ENCODE data around the gene RNF17.

The RNF17 gene

GRCh38 chr13:24763596-24764275 is at the start of gene RNF17:
Gene RNF17 (plus strand): TSS chr13:24764169. CDS start chr13:24764204, 35 bp downstream.
- no peak within 1 kb of the TSS for H3K27ac ChIP-seq (ENCODE audit: low read depth in 2 of 2, low read length in 2 of 2)
- no peak within 1 kb of the TSS for H3K9ac ChIP-seq (ENCODE audit: low read depth in 1 of 2, low read length in 2 of 2)
- H3K27me3 ChIP-seq (ENCODE audit: control insufficient read depth in 2 of 2, insufficient read depth in 2 of 2, low read length in 2 of 2): no peaks in the 10 kb centered on the region
- H3K9me3 ChIP-seq (ENCODE audit: control insufficient read depth in 2 of 2, low read length in 2 of 2): no peaks in the 10 kb centered on the region
- no peaks in the 10 kb centered on the region for H3K4me1 ChIP-seq (ENCODE audit: control insufficient read depth in 2 of 2, insufficient read depth in 2 of 2, low read length in 2 of 2)
- no peak within 1 kb of the TSS for H3K4me3 ChIP-seq (ENCODE audit: low read length in 2 of 2)
- H3K36me3 ChIP-seq (ENCODE audit: control insufficient read depth in 2 of 2, insufficient read depth in 2 of 2, low read length in 2 of 2): no peaks in the 10 kb centered on the region

- no peak overlapping the region for H3K4me3 ChIP-seq (ENCODE audit: low read length in 2 of 2)
- H3K9ac ChIP-seq (ENCODE audit: low read depth in 1 of 2, low read length in 2 of 2): no peak overlapping the region
- H3K27ac ChIP-seq (ENCODE audit: low read depth in 2 of 2, low read length in 2 of 2): no peak overlapping the region
- H3K36me3 ChIP-seq (ENCODE audit: control insufficient read depth in 2 of 2, insufficient read depth in 2 of 2, low read length in 2 of 2): no peaks in the 10 kb centered on the region
- H3K9me3 ChIP-seq (ENCODE audit: control insufficient read depth in 2 of 2, low read length in 2 of 2): no peaks in the 10 kb centered on the region
- H3K27me3 ChIP-seq (ENCODE audit: control insufficient read depth in 2 of 2, insufficient read depth in 2 of 2, low read length in 2 of 2): no peaks in the 10 kb centered on the region
- H3K4me1 ChIP-seq (ENCODE audit: control insufficient read depth in 2 of 2, insufficient read depth in 2 of 2, low read length in 2 of 2): no peaks in the 10 kb centered on the region
These were observed 48.0 kb upstream of the RNF17 start for GRCh38 chr13:24716011-24716410.

GRCh38 chr13:24716446-24716845 is 47.5 kb upstream of the RNF17 start:
- no peak overlapping the region for H3K4me3 ChIP-seq (ENCODE audit: low read length in 2 of 2)
- no peak overlapping the region for H3K27ac ChIP-seq (ENCODE audit: low read depth in 2 of 2, low read length in 2 of 2)
- no peaks in the 10 kb centered on the region for H3K9me3 ChIP-seq (ENCODE audit: control insufficient read depth in 2 of 2, low read length in 2 of 2)
- H3K27me3 ChIP-seq (ENCODE audit: control insufficient read depth in 2 of 2, insufficient read depth in 2 of 2, low read length in 2 of 2): no peaks in the 10 kb centered on the region
- no peak overlapping the region for H3K9ac ChIP-seq (ENCODE audit: low read depth in 1 of 2, low read length in 2 of 2)
- H3K4me1 ChIP-seq (ENCODE audit: control insufficient read depth in 2 of 2, insufficient read depth in 2 of 2, low read length in 2 of 2): no peaks in the 10 kb centered on the region
- H3K36me3 ChIP-seq (ENCODE audit: control insufficient read depth in 2 of 2, insufficient read depth in 2 of 2, low read length in 2 of 2): no peaks in the 10 kb centered on the region

- no peak overlapping the region for H3K27ac ChIP-seq (ENCODE audit: low read depth in 2 of 2, low read length in 2 of 2)
- H3K4me1 ChIP-seq (ENCODE audit: control insufficient read depth in 2 of 2, insufficient read depth in 2 of 2, low read length in 2 of 2): no peaks in the 10 kb centered on the region
- H3K9ac ChIP-seq (ENCODE audit: low read depth in 1 of 2, low read length in 2 of 2): no peak overlapping the region
- no peaks in the 10 kb centered on the region for H3K36me3 ChIP-seq (ENCODE audit: control insufficient read depth in 2 of 2, insufficient read depth in 2 of 2, low read length in 2 of 2)
- H3K27me3 ChIP-seq (ENCODE audit: control insufficient read depth in 2 of 2, insufficient read depth in 2 of 2, low read length in 2 of 2): no peaks in the 10 kb centered on the region
- H3K9me3 ChIP-seq (ENCODE audit: control insufficient read depth in 2 of 2, low read length in 2 of 2): no peaks in the 10 kb centered on the region
- H3K4me3 ChIP-seq (ENCODE audit: low read length in 2 of 2): no peak overlapping the region
These were observed 46.8 kb upstream of the RNF17 start for GRCh38 chr13:24717217-24717616.

- H3K9me3 ChIP-seq (ENCODE audit: control insufficient read depth in 2 of 2, low read length in 2 of 2): no peaks in the 10 kb centered on the region
- no peak overlapping the region for H3K27ac ChIP-seq (ENCODE audit: low read depth in 2 of 2, low read length in 2 of 2)
- H3K27me3 ChIP-seq (ENCODE audit: control insufficient read depth in 2 of 2, insufficient read depth in 2 of 2, low read length in 2 of 2): peaks cover 0 to 2% of the 10 kb centered on the region in 2 donors
- H3K4me1 ChIP-seq (ENCODE audit: control insufficient read depth in 2 of 2, insufficient read depth in 2 of 2, low read length in 2 of 2): no peaks in the 10 kb centered on the region
- H3K9ac ChIP-seq (ENCODE audit: low read depth in 1 of 2, low read length in 2 of 2): no peak overlapping the region
- no peaks in the 10 kb centered on the region for H3K36me3 ChIP-seq (ENCODE audit: control insufficient read depth in 2 of 2, insufficient read depth in 2 of 2, low read length in 2 of 2)
- no peak overlapping the region for H3K4me3 ChIP-seq (ENCODE audit: low read length in 2 of 2)
These were observed 45.6 kb upstream of the RNF17 start for GRCh38 chr13:24718192-24718965.

GRCh38 chr13:24719139-24719538 is 44.8 kb upstream of the RNF17 start:
- Histone ChIP-seq H3K36me3 (ENCODE audit: control insufficient read depth in 2 of 2, insufficient read depth in 2 of 2, low read length in 2 of 2) (no peaks in the 10 kb centered on the region), H3K9ac (ENCODE audit: low read depth in 1 of 2, low read length in 2 of 2) (no peak overlapping the region), H3K27me3 (ENCODE audit: control insufficient read depth in 2 of 2, insufficient read depth in 2 of 2, low read length in 2 of 2) (peaks cover 0 to 3% of the 10 kb centered on the region in 2 donors), H3K9me3 (ENCODE audit: control insufficient read depth in 2 of 2, low read length in 2 of 2) (no peaks in the 10 kb centered on the region), H3K4me3 (ENCODE audit: low read length in 2 of 2) (no peak overlapping the region), H3K4me1 (ENCODE audit: control insufficient read depth in 2 of 2, insufficient read depth in 2 of 2, low read length in 2 of 2) (no peaks in the 10 kb centered on the region), H3K27ac (ENCODE audit: low read depth in 2 of 2, low read length in 2 of 2) (no peak overlapping the region)

GRCh38 chr13:24723206-24723605 is 40.8 kb upstream of the RNF17 start:
- Histone ChIP-seq H3K9me3 (ENCODE audit: control insufficient read depth in 2 of 2, low read length in 2 of 2) (no peaks in the 10 kb centered on the region), H3K27ac (ENCODE audit: low read depth in 2 of 2, low read length in 2 of 2) (no peak overlapping the region), H3K36me3 (ENCODE audit: control insufficient read depth in 2 of 2, insufficient read depth in 2 of 2, low read length in 2 of 2) (no peaks in the 10 kb centered on the region), H3K4me3 (ENCODE audit: low read length in 2 of 2) (no peak overlapping the region), H3K4me1 (ENCODE audit: control insufficient read depth in 2 of 2, insufficient read depth in 2 of 2, low read length in 2 of 2) (no peaks in the 10 kb centered on the region), H3K27me3 (ENCODE audit: control insufficient read depth in 2 of 2, insufficient read depth in 2 of 2, low read length in 2 of 2) (peaks cover 0 to 3% of the 10 kb centered on the region in 2 donors), H3K9ac (ENCODE audit: low read depth in 1 of 2, low read length in 2 of 2) (no peak overlapping the region)

GRCh38 chr13:24724714-24725113 is 39.3 kb upstream of the RNF17 start:
- H3K4me1 ChIP-seq (ENCODE audit: control insufficient read depth in 2 of 2, insufficient read depth in 2 of 2, low read length in 2 of 2): no peaks in the 10 kb centered on the region
- H3K27me3 ChIP-seq (ENCODE audit: control insufficient read depth in 2 of 2, insufficient read depth in 2 of 2, low read length in 2 of 2): peaks cover 0 to 3% of the 10 kb centered on the region in 2 donors
- H3K27ac ChIP-seq (ENCODE audit: low read depth in 2 of 2, low read length in 2 of 2): no peak overlapping the region
- H3K9ac ChIP-seq (ENCODE audit: low read depth in 1 of 2, low read length in 2 of 2): no peak overlapping the region
- H3K9me3 ChIP-seq (ENCODE audit: control insufficient read depth in 2 of 2, low read length in 2 of 2): no peaks in the 10 kb centered on the region
- no peaks in the 10 kb centered on the region for H3K36me3 ChIP-seq (ENCODE audit: control insufficient read depth in 2 of 2, insufficient read depth in 2 of 2, low read length in 2 of 2)
- H3K4me3 ChIP-seq (ENCODE audit: low read length in 2 of 2): no peak overlapping the region

- Histone ChIP-seq H3K36me3 (ENCODE audit: control insufficient read depth in 2 of 2, insufficient read depth in 2 of 2, low read length in 2 of 2) (no peaks in the 10 kb centered on the region), H3K4me1 (ENCODE audit: control insufficient read depth in 2 of 2, insufficient read depth in 2 of 2, low read length in 2 of 2) (no peaks in the 10 kb centered on the region), H3K27me3 (ENCODE audit: control insufficient read depth in 2 of 2, insufficient read depth in 2 of 2, low read length in 2 of 2) (peaks cover 0 to 3% of the 10 kb centered on the region in 2 donors), H3K4me3 (ENCODE audit: low read length in 2 of 2) (no peak overlapping the region), H3K9ac (ENCODE audit: low read depth in 1 of 2, low read length in 2 of 2) (no peak overlapping the region), H3K27ac (ENCODE audit: low read depth in 2 of 2, low read length in 2 of 2) (no peak overlapping the region), H3K9me3 (ENCODE audit: control insufficient read depth in 2 of 2, low read length in 2 of 2) (no peaks in the 10 kb centered on the region)
These were observed 38.6 kb upstream of the RNF17 start for GRCh38 chr13:24725379-24725778.

GRCh38 chr13:24727731-24728601 is 36.0 kb upstream of the RNF17 start:
- H3K27ac ChIP-seq (ENCODE audit: low read depth in 2 of 2, low read length in 2 of 2): no peak overlapping the region
- no peaks in the 10 kb centered on the region for H3K36me3 ChIP-seq (ENCODE audit: control insufficient read depth in 2 of 2, insufficient read depth in 2 of 2, low read length in 2 of 2)
- H3K9me3 ChIP-seq (ENCODE audit: control insufficient read depth in 2 of 2, low read length in 2 of 2): no peaks in the 10 kb centered on the region
- no peaks in the 10 kb centered on the region for H3K4me1 ChIP-seq (ENCODE audit: control insufficient read depth in 2 of 2, insufficient read depth in 2 of 2, low read length in 2 of 2)
- H3K4me3 ChIP-seq (ENCODE audit: low read length in 2 of 2): no peak overlapping the region
- H3K9ac ChIP-seq (ENCODE audit: low read depth in 1 of 2, low read length in 2 of 2): no peak overlapping the region
- peaks cover 0 to 3% of the 10 kb centered on the region in 2 donors for H3K27me3 ChIP-seq (ENCODE audit: control insufficient read depth in 2 of 2, insufficient read depth in 2 of 2, low read length in 2 of 2)

All from mucosa of rectum (tissue), 2 donors.